IPS-NIHi11 (cell line): ENCODE data around the gene HDAC10.

ENCODE experiments used
- DNase-seq: peaks from one replicate; pipeline ENCODE4 v3.0.0; 2012; ENCODE audit warnings: mixed read lengths, low spot score

Gene HDAC10

GRCh38 chr22:50256258-50256862, 5.3 kb upstream of the HDAC10 start:
- DNase-seq, result no peak

- DNase-seq, result no peak
Measured at GRCh38 chr22:50255607-50256006, 4.5 kb upstream of the HDAC10 start.

- no peak for DNase-seq
Measured at GRCh38 chr22:50255099-50255498, 4.0 kb upstream of the HDAC10 start.

GRCh38 chr22:50253941-50254340, 2.9 kb upstream of the HDAC10 start:
- no peak for DNase-seq

GRCh38 chr22:50253046-50253915, 2.2 kb upstream of the HDAC10 start:
- DNase-seq, result no peak

GRCh38 chr22:50252082-50253045, 1.3 kb upstream of the HDAC10 start:
- peak; percentile 77 for DNase-seq

GRCh38 chr22:50251477-50252081, 514 bp upstream of the HDAC10 start:
- DNase-seq, result no peak

GRCh38 chr22:50250249-50250554, 863 bp downstream of the HDAC10 start:
- DNase-seq, result no peak

- no peak for DNase-seq
Measured at GRCh38 chr22:50249341-50250248, 1.5 kb downstream of the HDAC10 start.

- DNase-seq, result no peak
Measured at GRCh38 chr22:50248196-50249081, 2.6 kb downstream of the HDAC10 start.

GRCh38 chr22:50247748-50248147, 3.3 kb downstream of the HDAC10 start:
- peak; percentile 66 for DNase-seq

- DNase-seq, result no peak
Measured at GRCh38 chr22:50246242-50247175, 4.6 kb downstream of the HDAC10 start.

- no peak for DNase-seq
Measured at GRCh38 chr22:50245214-50246072, 5.6 kb downstream of the HDAC10 start.

GRCh38 chr22:50244420-50245213, 6.4 kb downstream of the HDAC10 start, which contains the start of gene TUBGCP6:
TUBGCP6 (minus strand) TSS chr22:50245023; CDS start chr22:50244459, 564 bp downstream.
- peak; percentile 92 for DNase-seq

GRCh38 chr22:50243685-50244419, 7.2 kb downstream of the HDAC10 start:
- DNase-seq, result no peak

GRCh38 chr22:50242406-50242949, 8.6 kb downstream of the HDAC10 start:
- DNase-seq, result no peak
